AG04450 (cell line): ENCODE results near the gene SLC1A2. TPM values are rescaled to one million over a fixed set of nuclear protein-coding genes. Genes with fewer than 3 reads are reported as not detected.

Experiments
- CTCF ChIA-PET: fragments of 300-600, 350-600 bp; formaldehyde crosslinking; extraction: SDS; loops from one replicate; lab custom pipeline; 2022; ENCODE audit warnings: antibody characterized with exemption, inconsistent platforms; lab: Charles Lee
- POLR2A ChIA-PET: fragments of 350-600 bp; formaldehyde crosslinking; extraction: SDS; loops from one replicate; lab custom pipeline; 2021; ENCODE audit warnings: antibody characterized with exemption, inconsistent platforms; lab: Yijun Ruan, JAX
- DNase-seq: peaks from one replicate; pipeline ENCODE4 v3.0.0-alpha.2; 2011; ENCODE audit warnings: low read depth, low spot score
- H3K27ac ChIP-seq: one replicate; pipeline ENCODE4 v1.5.1; 2012; ENCODE audit warnings: low read depth, low read length, control low read depth
- H3K27me3 ChIP-seq: one replicate; pipeline ENCODE4 v1.6.0; 2012; ENCODE audit warnings: low read length; ENCODE audit not compliant: control insufficient read depth, insufficient read depth
- H3K4me3 ChIP-seq: 2 replicates; pipeline ENCODE4 v1.5.1; 2011; ENCODE audit warnings: mild to moderate bottlenecking, low read depth, low read length, control low read depth
- H3K9me3 ChIP-seq: 2 replicates; pipeline ENCODE4 v1.5.1; 2012; ENCODE audit warnings: low read length; ENCODE audit not compliant: control insufficient read depth, insufficient read depth
- polyA plus RNA-seq: library from polyadenylated mRNA; depleted of rRNA; stranded (reverse); fragments of >200 nt; gene quantifications from 2 replicates; pipeline ENCODE4 v1.2.3, GENCODE V29; 2011
- TF ChIP-seq, protein P1 (sequence below): IDR thresholded peaks from 2 replicates; pipeline ENCODE4 v1.5.1; 2011; ENCODE audit warnings: low read depth, low read length, control low read depth, inconsistent platforms

The SLC1A2 gene
- polyA plus RNA-seq, 1 experiment: 1.1 TPM

DNA sequence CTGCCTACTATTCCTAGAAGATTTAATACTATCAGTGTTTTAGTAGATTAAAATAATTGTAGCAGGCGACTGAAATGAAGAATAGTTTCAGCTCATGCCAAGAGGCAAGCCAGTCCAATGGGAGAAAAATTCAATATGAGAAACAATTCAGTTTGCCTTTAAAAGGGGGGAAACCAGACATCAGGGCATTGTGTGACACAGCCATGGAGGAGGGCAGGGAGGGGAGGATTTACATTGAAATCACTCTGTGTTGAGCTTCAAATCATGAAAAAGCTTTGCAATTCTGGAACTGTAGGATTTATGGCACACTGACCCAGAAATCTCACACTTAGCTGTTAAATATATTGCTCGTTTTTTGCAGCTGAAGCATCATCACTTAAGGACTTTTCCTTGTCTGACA is 4.6 kb downstream of the SLC1A2 start:
- DNase-seq: no peak
- POLR2A ChIA-PET: no interaction called here
- TF ChIP-seq, protein P1, sequence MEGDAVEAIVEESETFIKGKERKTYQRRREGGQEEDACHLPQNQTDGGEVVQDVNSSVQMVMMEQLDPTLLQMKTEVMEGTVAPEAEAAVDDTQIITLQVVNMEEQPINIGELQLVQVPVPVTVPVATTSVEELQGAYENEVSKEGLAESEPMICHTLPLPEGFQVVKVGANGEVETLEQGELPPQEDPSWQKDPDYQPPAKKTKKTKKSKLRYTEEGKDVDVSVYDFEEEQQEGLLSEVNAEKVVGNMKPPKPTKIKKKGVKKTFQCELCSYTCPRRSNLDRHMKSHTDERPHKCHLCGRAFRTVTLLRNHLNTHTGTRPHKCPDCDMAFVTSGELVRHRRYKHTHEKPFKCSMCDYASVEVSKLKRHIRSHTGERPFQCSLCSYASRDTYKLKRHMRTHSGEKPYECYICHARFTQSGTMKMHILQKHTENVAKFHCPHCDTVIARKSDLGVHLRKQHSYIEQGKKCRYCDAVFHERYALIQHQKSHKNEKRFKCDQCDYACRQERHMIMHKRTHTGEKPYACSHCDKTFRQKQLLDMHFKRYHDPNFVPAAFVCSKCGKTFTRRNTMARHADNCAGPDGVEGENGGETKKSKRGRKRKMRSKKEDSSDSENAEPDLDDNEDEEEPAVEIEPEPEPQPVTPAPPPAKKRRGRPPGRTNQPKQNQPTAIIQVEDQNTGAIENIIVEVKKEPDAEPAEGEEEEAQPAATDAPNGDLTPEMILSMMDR: no peak
- Histone ChIP-seq H3K4me3 (no peak overlapping the region), H3K27me3 (peaks cover 16% of the 10 kb centered on the region), H3K9me3 (no peaks in the 10 kb centered on the region; the same call in 1 of the 2 replicates), H3K27ac (no peak overlapping the region)
- CTCF ChIA-PET: interaction anchor here (0.6 to 1.3 kb wide), 5 partner anchors 11 to 903 kb away, joined by 3 to 4 read pairs (median 3); no protein-coding TSS in a partner anchor

DNA sequence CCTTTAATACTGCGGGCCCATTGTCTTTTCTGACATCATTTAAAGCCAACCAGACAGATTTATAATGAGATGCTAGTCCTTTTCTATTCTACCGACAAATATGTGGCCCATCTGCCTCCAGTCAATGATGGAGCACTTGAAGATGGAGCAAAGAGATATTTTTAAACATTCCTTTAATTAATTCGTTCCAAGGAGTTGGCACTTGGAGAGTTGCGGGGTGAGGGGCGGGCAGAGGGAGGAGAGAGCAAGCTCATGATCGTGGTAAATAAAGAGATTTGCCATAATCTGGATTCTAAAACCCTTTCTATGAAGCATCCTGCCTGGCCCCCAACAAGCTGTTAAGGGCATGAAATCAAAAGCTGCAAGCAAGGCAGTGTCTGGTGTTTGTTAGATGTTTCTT is 5.0 kb downstream of the SLC1A2 start:
- Histone ChIP-seq H3K9me3 (no peaks in the 10 kb centered on the region), H3K27ac (no peak overlapping the region), H3K4me3 (no peak overlapping the region), H3K27me3 (peaks cover 16% of the 10 kb centered on the region)
- ChIA-PET CTCF (interaction anchor here (0.6 to 1.3 kb wide), 4 partner anchors 11 to 850 kb away, joined by 3 to 4 read pairs (median 3); no protein-coding TSS in a partner anchor), POLR2A (no interaction called here)
- TF ChIP-seq, protein P1: no peak
- DNase-seq: no peak

DNA sequence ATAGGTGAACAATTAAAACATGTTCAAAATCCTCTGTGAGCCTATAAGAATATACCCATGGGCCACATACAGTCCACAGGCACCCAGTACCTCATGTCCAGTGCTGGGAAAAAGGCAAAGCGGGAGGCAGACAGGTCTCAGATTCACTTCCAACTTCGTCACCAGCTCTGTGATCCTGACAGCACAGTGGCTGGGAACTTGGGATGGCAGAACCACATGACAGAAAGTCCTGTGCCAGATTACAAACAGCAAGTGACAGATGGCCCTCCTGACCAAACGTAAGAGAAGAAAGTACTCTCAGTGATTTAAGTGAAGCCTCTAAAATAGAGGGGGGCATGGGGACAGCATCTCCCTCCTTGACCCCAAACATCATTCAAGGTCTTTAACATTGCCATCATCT is 5.8 kb downstream of the SLC1A2 start:
- no peak overlapping the region for H3K4me3 ChIP-seq
- no peak overlapping the region for H3K27ac ChIP-seq
- no peak for DNase-seq
- CTCF ChIA-PET: no interaction called here
- TF ChIP-seq, protein P1: no peak
- H3K27me3 ChIP-seq: peaks cover 16% of the 10 kb centered on the region
- POLR2A ChIA-PET: no interaction called here
- H3K9me3 ChIP-seq: no peaks in the 10 kb centered on the region

DNA sequence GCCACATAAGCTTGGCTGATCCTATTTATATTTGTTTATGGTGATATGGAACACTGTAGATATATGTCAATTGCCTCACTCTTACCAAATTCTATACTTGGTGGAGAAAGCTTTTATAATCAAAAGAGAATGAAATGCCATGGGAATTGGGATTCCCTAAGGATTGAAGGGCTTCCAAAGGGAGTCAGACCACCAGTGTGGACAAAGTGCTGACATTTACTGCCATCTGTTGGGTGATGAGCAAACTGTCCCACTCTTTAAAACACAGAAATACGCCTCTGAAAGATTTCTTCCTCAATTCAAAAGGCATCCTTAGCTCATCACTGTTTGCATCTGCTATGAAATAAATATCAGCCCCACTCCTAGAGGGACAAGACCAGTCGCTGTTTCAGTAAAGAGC is 7.1 kb downstream of the SLC1A2 start:
- CTCF ChIA-PET: interaction anchor here (0.6 to 1.8 kb wide), 14 partner anchors 10 to 825 kb away, joined by 3 to 10 read pairs (median 4); no protein-coding TSS in a partner anchor
- DNase-seq: no peak

DNA sequence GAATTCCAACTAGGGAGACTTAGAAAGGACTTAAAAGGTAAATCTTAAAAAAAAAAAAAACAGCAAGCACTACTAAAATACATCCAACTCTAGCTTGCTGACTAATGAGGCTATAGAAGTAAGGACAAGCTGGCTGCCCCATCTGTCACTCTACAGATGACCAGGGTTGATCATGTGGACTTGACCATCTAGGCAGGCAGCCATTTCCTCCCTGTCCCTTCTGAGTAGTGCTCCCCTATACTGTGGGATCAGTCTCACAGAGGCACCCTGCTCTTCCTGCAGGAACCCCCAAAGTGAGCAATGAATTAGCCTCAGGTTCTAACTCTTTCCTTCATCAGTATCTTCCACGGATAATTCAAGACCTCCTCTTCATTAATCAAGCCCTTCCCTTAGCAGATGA is 12.3 kb downstream of the SLC1A2 start:
- CTCF ChIA-PET: no interaction called here
- TF ChIP-seq, protein P1: no peak
- Histone ChIP-seq H3K27me3 (no peaks in the 10 kb centered on the region), H3K9me3 (no peaks in the 10 kb centered on the region), H3K4me3 (no peak overlapping the region), H3K27ac (no peak overlapping the region)
- POLR2A ChIA-PET: no interaction called here
- DNase-seq: no peak

More for the DNA sequence above, 7.1 kb downstream of the SLC1A2 start:
- TF ChIP-seq, protein P1: peak; percentile 60
- POLR2A ChIA-PET: no interaction called here
- Histone ChIP-seq H3K27ac (no peak overlapping the region), H3K27me3 (peaks cover 5% of the 10 kb centered on the region), H3K4me3 (no peak overlapping the region), H3K9me3 (no peaks in the 10 kb centered on the region)
